Measurements from ENCODE around the gene PDE10A. TPM values are rescaled to one million over a fixed set of nuclear protein-coding genes. Genes with fewer than 3 reads are reported as not detected.
A peak's percentile ranks its signal among the peaks of the same experiment; 100 is the strongest.

Gene PDE10A
- total RNA-seq, 1 donor from 2014 or later, result 5.4 TPM

DNA sequence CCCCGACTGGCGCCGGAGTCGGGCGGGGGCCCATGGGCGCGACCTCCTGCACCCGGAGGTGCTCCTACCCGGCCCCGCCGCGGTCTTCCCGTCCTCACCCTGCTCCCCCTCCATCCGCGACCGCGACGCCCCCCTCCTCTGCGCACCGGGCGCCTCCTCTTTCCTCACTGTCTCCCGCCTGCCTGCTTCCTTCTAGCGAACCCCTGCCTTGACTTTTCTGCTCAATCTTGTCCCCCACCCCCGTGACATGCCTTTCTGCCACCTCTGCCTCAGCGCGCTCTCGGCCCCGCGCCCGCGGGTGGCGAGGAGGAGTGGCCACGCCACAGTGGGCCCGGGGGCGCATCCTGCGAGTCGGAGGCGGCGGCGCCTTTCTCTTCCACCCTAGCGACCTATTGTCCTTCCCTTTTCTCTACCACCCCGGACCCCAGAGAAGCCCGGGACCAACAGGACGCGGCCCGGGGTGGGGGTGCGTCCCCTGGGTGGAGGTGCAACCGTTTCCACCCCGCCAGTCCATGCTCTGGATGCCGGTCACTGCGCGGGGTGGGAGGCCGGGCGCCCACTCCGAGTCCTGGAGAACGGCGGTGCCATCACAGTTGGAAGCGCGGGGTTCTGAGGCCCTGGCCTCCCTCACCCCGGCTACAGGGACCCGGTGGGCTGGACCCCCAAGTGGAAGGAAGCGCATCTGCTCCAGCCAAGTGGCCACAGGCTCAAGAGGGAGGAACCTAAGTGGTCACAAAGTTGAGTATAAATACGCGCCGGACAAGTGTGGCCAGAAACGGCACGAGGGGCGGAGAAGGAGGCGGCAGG, 2.0 kb downstream of the PDE10A start:
- Mint-ChIP-seq H3K27ac (ENCODE audit: unreplicated experiment) (no peak overlapping the region), H3K36me3 (ENCODE audit: low read depth, unreplicated experiment) (no peaks in the 10 kb centered on the region), H3K27me3 (ENCODE audit: low read depth, unreplicated experiment) (peaks cover 49% of the 10 kb centered on the region), H3K4me1 (ENCODE audit: low read depth, unreplicated experiment) (peaks cover 15% of the 10 kb centered on the region), H3K4me3 (ENCODE audit: unreplicated experiment) (peak overlapping the region; percentile 82), H3K9me3 (ENCODE audit: unreplicated experiment) (peaks cover 3% of the 10 kb centered on the region)
- DNase-seq (ENCODE audit: low read depth) (no peak), FAIRE-seq (no peak)
- peaks cover 27% of the 10 kb centered on the region for H3K79me2 ChIP-seq (ENCODE audit: insufficient read depth, low read length)
- H4K20me1 ChIP-seq (ENCODE audit: insufficient read depth, low read length), result peaks cover 16% of the 10 kb centered on the region
- no peaks in the 10 kb centered on the region for H3K9me3 ChIP-seq (ENCODE audit: insufficient read depth, low read depth, low read length)
- H3K4me1 ChIP-seq (ENCODE audit: insufficient read depth, low read length), result peaks cover 13% of the 10 kb centered on the region
- H2AFZ ChIP-seq (ENCODE audit: low read depth, low read length), result peak overlapping the region; percentile 73
- H3K4me3 ChIP-seq (ENCODE audit: insufficient read depth, low read depth, low read length), result peak overlapping the region; percentile 59
- H3K4me2 ChIP-seq (ENCODE audit: low read length), result peak overlapping the region; percentile 85
- no peaks in the 10 kb centered on the region for H3K36me3 ChIP-seq (ENCODE audit: insufficient read depth, low read length)
- H3K9ac ChIP-seq (ENCODE audit: low read length), result peak overlapping the region; percentile 75
- TF ChIP-seq EZH2 (IDR thresholded peaks at IDR 0.05; ENCODE audit: insufficient read depth, low read length), result peak; percentile 25
- TF ChIP-seq, protein P1, sequence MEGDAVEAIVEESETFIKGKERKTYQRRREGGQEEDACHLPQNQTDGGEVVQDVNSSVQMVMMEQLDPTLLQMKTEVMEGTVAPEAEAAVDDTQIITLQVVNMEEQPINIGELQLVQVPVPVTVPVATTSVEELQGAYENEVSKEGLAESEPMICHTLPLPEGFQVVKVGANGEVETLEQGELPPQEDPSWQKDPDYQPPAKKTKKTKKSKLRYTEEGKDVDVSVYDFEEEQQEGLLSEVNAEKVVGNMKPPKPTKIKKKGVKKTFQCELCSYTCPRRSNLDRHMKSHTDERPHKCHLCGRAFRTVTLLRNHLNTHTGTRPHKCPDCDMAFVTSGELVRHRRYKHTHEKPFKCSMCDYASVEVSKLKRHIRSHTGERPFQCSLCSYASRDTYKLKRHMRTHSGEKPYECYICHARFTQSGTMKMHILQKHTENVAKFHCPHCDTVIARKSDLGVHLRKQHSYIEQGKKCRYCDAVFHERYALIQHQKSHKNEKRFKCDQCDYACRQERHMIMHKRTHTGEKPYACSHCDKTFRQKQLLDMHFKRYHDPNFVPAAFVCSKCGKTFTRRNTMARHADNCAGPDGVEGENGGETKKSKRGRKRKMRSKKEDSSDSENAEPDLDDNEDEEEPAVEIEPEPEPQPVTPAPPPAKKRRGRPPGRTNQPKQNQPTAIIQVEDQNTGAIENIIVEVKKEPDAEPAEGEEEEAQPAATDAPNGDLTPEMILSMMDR (IDR thresholded peaks at IDR 0.05; ENCODE audit: insufficient read depth, low read depth, low read length), result no peak
- H3K27me3 ChIP-seq (ENCODE audit: insufficient read depth, low read length), result peaks cover 37% of the 10 kb centered on the region
- H3K27ac ChIP-seq (ENCODE audit: low read depth, low read length), result no peak overlapping the region

DNA sequence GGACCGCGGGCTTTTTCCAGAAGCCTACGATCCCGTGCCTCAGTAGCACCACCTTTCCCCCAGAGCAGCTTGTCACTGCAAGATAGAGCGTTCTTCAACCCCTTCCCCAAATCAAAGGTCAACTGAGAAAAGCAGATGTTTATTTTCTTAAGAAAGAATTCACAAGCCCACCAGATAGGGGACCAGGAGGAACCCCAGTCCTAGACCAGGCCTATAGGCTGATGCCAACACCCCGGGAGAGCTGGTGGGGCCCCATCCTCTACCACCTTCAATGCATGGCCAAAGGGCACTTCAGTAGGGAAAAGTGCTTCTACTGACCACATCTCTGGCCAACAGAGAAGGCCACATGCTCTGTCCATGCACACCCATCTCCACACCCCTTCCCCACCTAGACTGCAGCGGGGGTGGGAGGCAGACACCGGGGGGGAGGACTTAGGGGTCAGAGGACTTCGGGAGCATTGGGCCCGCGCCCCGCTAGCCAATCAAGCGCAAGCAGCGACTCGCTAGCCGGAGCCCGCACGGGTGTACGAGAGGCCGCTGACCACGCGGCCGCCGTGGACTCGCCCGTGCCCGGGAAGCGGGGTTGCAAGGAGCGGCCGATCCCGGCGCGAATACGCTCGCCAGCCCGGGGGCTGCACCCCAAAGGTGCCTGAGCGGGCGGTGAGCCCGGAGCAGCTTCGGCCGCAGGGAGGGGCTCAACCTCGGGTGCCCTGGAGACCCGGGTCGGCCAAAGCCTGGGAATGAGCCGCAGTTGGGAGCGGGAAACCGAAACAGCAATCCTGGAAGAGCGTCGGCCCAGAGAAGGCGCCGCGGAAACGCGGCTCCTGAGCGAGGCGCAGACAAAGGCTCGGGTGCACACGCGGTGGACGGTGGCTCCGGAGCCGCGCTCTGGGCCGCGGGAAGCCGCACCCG, 2.8 kb downstream of the PDE10A start:
- Histone ChIP-seq H2AFZ (ENCODE audit: low read depth, low read length) (peak overlapping the region; percentile 73), H3K9ac (ENCODE audit: low read length) (peak overlapping the region; percentile 75), H3K27me3 (ENCODE audit: insufficient read depth, low read length) (peaks cover 29% of the 10 kb centered on the region), H3K79me2 (ENCODE audit: insufficient read depth, low read length) (peaks cover 27% of the 10 kb centered on the region), H3K9me3 (ENCODE audit: insufficient read depth, low read depth, low read length) (no peaks in the 10 kb centered on the region), H3K4me3 (ENCODE audit: insufficient read depth, low read depth, low read length) (peak overlapping the region; percentile 59), H3K27ac (ENCODE audit: low read depth, low read length) (no peak overlapping the region), H3K4me2 (ENCODE audit: low read length) (peak overlapping the region; percentile 85), H3K4me1 (ENCODE audit: insufficient read depth, low read length) (peaks cover 13% of the 10 kb centered on the region), H4K20me1 (ENCODE audit: insufficient read depth, low read length) (peaks cover 16% of the 10 kb centered on the region), H3K36me3 (ENCODE audit: insufficient read depth, low read length) (no peaks in the 10 kb centered on the region)
- TF ChIP-seq, protein P1 (IDR thresholded peaks at IDR 0.05; ENCODE audit: insufficient read depth, low read depth, low read length), result no peak
- peak; percentile 49 for TF ChIP-seq EZH2 (IDR thresholded peaks at IDR 0.05; ENCODE audit: insufficient read depth, low read length)
- Mint-ChIP-seq H3K4me1 (ENCODE audit: low read depth, unreplicated experiment) (peaks cover 13% of the 10 kb centered on the region), H3K4me3 (ENCODE audit: unreplicated experiment) (peak overlapping the region; percentile 72), H3K27ac (ENCODE audit: unreplicated experiment) (no peak overlapping the region), H3K9me3 (ENCODE audit: unreplicated experiment) (peaks cover 3% of the 10 kb centered on the region), H3K36me3 (ENCODE audit: low read depth, unreplicated experiment) (no peaks in the 10 kb centered on the region), H3K27me3 (ENCODE audit: low read depth, unreplicated experiment) (peaks cover 42% of the 10 kb centered on the region)
- DNase-seq (ENCODE audit: low read depth) (no peak), FAIRE-seq (no peak)
